Right lung (tissue), 5 donors: ENCODE results near the gene KIAA0040. TPM values are rescaled to one million over a fixed set of nuclear protein-coding genes. Genes with fewer than 3 reads are reported as not detected.
"Not testable (repeated sequence)": the region's sequence is repeated elsewhere in the genome, so short reads cannot be mapped to it uniquely, and the experiment has no call there.

Experiments used
- DNase-seq, 2 donors: peaks; one replicate each; pipeline ENCODE4 v3.0.0-alpha.2; 2013
- polyA plus RNA-seq, 5 donors: library from polyadenylated mRNA; unstranded; fragments of 120-200 nt; gene quantifications; one replicate each; pipeline versions ENCODE4 v1.2.1 to v1.2.3, GENCODE V29; 2013; ENCODE audit warnings: inconsistent platforms in 1 of 5, low replicate concordance in 1 of 5; ENCODE audit not compliant: insufficient read length in 5 of 5, insufficient read depth in 1 of 5

KIAA0040 gene
- polyA plus RNA-seq, 5 donors, result 17.9 to 22.8 (median 21.0) TPM

- not testable (repeated sequence) for DNase-seq
Measured at GRCh38 chr1:175108331-175108820, 84.2 kb downstream of the KIAA0040 start.

Other genes with a start within 250 kb of the KIAA0040 start
- 100 to 1,000 TPM; 122 to 149 (median 128) TPM for gene CACYBP, start 192.8 kb downstream of the KIAA0040 start, polyA plus RNA-seq
- 10 to 100 TPM; 40.7 to 55.2 (median 46.3) TPM for gene MRPS14, start 169.4 kb downstream of the KIAA0040 start, polyA plus RNA-seq
- gene TNN, start 124.9 kb downstream of the KIAA0040 start, polyA plus RNA-seq, result 1 to 10 TPM; 1.4 to 2.9 (median 2.3) TPM